GM03348 (cell line): ENCODE results near the gene SEBOX.

ENCODE experiments used
- DNase-seq: peaks from one replicate; pipeline ENCODE4 v3.0.0; 2012; ENCODE audit warnings: low spot score

Gene SEBOX, protein sequence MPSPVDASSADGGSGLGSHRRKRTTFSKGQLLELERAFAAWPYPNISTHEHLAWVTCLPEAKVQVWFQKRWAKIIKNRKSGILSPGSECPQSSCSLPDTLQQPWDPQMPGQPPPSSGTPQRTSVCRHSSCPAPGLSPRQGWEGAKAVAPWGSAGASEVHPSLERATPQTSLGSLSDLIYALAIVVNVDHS

DNA sequence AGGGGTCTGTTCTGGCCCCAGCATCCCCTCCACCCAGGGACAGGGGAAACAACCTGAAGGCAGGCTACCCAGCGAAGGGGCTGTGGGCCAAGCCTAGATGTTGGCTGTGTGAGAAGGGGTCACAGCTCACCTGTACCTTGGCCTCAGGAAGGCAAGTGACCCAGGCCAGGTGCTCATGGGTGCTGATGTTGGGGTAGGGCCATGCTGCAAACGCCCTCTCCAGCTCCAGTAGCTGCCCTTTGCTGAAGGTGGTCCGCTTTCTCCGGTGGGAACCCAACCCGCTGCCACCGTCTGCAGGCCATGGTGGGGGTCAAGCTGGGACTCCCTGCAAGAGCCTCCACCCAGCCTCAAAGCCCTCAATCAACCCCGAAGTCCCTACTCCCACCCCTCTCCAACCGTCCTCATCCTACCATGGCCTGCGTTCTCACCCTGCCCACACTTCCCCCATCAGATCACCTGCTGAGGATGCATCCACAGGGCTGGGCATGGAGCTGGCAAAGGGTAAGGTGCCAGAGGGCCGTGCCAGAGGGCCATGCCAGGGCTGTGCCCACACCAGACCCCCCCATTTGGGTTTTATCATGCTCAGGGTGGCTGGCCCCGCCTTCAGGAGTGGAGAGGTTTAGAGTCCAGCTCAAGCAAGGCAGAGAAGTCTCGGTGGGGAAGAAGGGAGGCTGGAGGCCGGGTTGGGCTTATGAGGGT, at the start of gene SEBOX:
TSS of gene SEBOX (minus strand) at position 535 of the 699 bp plus-strand sequence. CDS start at position 487, 48 bp downstream.
- DNase-seq, result no peak

GRCh38 chr17:28413804-28414203, 48.8 kb upstream of the SEBOX start:
- no peak for DNase-seq

GRCh38 chr17:28412099-28412498, 47.1 kb upstream of the SEBOX start:
- no peak for DNase-seq

- no peak for DNase-seq
Measured at GRCh38 chr17:28407974-28408306, 42.9 kb upstream of the SEBOX start.

DNA sequence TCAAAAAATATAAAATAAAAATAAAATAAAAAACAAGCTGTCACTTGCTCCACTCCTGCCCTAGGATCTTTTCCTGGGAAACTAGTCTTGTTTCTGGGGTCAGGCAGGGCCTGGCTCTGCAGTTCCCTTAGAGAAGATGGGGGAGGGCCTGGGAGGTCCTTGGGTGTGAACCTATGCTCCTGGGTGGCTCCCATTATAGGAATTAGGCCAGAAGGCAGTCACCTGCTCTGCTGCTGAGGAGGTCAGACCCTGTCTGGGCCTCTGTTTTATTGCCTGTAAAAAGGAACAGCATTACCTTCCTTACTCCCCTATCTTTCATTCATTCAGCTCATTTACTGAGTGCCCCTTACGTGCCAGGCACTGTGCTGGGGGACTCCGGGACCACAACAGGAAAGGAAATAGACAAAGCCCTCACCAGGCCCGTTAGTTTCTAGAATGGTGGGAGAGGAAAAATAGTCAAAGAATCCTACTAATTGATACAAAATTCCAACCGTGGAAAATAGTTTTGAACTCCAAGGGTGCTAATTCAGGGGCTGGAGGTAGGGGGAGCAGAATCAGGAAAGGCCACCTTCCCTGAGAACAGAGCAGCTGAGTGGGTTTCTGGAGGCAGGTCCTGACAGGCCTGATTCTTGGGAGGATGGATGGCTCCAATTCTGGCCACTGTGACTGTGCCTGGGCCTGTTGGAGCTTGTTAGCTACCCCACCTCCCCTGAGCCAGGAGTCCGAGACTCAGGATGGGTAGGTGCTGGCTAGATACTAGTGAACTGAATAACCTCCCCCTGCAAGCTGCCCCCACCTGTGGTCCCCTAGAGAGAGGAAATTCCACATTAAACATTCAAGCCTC, 42.4 kb upstream of the SEBOX start:
- DNase-seq, result no peak

DNA sequence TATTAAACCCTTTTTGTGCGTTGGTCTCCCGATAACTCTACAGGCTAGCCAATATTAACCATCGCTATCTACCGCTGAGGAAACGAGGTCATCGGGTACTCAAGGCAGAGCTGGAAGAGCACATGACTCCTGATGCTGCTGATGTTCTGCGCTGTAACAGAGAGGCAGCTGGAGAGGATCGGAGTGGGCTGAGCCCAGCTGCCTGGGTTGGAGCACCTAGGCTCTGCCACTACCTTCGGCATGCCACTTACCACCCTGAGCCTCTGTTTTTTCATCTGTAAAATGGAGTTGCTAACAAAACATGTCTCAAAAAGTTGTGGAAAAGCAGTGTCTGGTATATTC, 41.4 kb upstream of the SEBOX start:
- DNase-seq, result no peak

DNA sequence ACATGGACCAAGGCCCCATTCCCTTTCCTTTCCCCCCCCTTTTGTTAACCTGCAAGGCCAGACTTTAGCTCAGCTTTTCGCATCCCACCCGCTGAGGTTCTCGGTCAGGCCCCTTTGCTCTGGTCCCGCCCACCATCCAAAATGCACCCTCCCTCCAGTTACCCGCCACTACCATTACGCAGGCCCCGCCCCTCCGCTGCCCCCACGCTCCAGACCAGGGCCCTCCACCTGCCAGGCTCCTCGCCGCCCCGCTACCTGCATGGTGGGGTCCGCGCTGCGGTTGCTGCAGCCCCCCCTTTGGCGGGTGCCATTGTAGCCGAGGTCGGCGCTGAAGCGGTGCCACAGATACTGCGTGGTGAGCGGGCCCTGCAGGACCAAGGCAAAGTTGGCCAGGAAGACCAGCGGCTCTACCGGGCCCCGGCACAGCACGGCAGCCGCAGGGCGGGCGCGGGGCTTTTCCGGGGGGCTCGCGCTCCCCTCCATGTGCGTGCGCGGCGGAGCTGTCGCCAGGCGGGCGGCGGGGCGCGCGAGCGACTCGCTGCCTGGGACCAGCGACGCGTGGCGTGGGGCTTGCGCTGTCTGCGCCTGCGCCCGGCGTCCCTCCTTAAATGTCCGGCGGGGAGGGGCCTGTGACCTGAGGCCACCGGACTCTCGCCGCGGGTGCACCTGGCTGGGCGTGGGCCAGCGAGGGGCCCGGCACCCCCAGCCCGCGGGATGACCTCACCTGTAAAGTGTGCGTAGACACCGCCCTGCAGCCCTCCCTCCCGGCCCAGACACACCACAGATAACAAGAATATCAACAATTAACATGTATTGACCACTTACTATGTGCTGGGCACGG, 40.9 kb upstream of the SEBOX start, which contains the start of gene SLC46A1:
TSS of gene SLC46A1 (minus strand) at position 581 of the 841 bp plus-strand sequence. CDS start at position 483, 98 bp downstream.
- peak; percentile 81 for DNase-seq

- peak; percentile 54 for DNase-seq
Measured at GRCh38 chr17:28404812-28405570, 40.0 kb upstream of the SEBOX start.

GRCh38 chr17:28404461-28404811, 39.4 kb upstream of the SEBOX start:
- DNase-seq, result no peak

DNA sequence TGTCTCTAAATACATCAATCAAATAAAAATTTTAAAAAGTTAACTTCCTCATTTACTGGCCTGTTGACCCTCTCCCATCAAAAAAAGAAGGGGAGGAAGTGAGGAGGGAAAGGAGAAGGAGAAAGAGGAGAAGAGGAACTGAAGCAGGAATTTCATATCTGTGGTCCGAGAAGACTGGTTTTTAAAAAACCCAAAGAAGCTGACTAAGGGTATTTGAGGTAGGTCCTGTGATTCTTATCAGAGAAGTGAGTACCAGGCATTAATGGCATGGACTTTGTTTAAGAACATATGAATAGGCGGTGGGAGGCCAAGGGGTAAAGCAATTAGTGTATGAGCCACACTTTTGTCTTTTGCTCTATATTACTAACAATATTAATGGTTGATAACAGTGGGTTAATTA, 39.0 kb upstream of the SEBOX start:
- no peak for DNase-seq

DNA sequence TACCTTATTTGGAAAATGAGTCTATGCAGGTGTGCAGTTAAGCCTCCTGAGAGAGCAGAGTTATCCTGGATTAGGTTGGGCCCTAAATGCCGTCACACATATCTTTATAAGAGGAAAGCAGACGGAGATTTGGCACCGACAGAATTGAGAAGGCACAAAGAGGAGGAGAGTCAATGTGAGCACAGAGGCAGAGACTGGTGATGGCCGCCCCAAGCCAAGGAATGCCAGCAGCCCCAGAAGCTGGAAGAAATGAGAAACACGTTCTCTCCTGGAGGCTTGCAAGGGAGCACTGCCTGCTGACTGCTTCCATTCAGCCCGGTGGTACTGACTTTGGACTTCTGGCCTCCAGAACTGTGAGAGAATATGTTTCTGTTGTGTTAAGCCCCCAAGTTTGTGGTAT, 37.8 kb upstream of the SEBOX start:
- DNase-seq, result no peak

DNA sequence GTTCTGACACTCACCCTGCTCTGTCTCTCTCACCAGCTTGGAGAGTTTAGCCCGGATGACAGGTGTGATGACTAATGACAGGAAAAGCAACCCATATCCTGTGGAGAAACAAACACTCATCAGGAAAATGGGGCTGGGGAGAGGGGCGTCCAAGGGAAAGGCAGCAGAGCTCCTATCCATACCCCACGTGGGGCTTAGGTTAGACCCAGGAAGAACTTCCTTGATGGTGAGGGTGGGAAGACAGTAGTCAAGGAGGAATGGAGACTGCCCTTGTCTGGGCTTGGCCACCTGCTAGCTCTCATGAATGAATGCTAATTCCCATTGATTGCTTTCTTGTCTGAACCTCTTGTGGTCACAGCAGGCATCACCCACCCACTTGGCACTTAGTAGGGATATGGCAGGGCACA, 37.2 kb upstream of the SEBOX start:
- DNase-seq, result no peak

DNA sequence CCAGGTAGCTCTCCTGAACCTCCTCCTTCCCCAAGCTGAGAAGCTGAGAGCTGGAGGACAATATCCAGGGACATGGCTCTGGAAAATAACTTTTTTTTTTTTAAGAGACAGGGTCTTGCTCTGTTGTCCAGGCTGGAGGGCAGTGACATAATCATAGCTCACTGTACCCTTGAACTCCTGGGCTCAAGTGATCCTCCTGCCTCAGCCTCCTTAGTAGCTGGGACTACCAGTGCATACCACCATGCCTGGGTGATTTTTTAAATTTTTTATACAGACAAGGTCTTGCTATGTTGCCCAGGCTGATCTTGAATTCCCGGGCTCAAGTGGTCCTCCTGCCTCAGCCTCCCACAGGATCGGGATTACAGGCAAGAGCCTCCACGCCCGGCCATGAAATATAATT, 34.8 kb upstream of the SEBOX start:
- no peak for DNase-seq

DNA sequence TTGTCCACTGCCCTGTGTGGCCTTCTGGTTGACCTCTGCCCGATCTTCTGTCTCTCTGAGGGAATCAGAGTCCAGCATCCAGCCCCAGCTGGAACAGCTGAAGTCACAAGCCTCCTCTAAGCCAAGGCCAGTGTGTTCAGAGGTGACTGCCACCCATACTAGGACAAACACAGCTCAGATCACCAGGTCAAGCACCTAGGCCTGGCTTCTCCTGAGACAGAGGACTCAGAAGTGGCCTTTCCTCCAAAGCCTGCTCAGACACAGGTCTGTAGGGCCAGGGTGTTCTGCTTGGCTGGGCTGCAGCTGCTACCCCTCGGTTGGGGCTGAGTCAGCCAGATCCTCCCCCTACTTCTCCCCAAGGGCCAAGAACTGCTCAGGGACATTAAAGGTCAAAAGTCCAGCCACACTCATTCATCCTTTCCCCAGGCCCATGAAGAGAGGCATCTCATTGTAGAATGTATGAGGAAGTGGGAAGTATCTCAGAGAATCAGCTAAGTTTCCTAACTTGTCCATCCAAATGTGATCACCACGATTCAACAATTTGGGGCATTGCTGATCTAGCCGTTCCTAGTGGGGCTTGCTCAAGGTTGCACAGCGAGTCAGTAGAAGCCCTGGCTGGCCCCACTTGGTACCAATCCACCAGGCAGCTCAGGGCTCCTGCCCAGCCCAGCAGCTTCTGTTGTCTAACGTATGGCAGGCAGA, 33.4 kb upstream of the SEBOX start:
- no peak for DNase-seq

DNA sequence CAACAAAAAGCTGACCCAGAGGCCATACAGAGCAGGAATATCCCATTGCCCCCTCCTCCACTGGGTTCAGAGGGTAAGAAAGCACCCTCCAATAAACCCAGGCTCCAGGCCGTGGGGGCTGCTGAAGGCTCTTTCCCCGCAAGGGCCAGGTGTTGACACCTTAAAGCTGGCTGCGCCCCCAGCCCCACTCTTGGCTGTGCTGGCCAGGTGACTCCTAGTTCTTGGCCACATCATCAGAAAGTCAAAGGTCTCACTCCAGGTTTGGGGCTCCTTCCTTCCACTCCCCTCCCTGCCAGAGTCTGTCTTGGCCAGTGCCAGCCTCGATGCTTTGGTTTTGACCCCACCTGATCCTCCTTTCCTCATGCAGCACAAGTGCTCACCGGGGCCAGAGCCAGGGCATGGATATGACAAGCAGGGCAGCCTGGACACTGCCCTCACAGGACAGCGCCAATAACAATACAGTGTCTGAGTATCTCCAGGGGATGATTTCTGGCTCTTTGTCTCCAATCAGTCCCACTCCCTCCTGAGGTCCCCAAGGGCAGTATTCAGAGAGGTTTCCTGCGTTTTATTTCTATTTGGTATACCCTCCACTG, 32.8 kb upstream of the SEBOX start:
- DNase-seq, result no peak

DNA sequence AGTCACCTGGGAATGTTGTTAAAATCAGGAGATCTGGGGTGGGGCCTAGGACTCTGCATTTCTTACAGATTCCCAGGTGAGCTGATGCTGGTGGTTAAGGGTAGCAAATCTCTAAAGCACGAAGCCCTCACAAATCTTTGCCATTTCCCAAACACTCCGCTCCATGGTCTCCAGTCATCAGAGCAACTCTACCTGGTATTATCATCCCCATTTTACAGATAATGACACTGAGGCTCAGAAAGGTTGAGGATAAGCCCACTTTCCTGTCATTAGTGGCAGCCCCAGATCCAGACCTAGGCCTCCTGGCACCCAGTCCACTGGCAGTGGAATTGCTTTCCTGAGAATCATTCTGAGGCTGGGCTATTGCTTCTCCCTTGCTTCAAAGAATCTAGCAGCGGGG, 32.3 kb upstream of the SEBOX start:
- no peak for DNase-seq

GRCh38 chr17:28396635-28397239, 31.7 kb upstream of the SEBOX start:
- no peak for DNase-seq

DNA sequence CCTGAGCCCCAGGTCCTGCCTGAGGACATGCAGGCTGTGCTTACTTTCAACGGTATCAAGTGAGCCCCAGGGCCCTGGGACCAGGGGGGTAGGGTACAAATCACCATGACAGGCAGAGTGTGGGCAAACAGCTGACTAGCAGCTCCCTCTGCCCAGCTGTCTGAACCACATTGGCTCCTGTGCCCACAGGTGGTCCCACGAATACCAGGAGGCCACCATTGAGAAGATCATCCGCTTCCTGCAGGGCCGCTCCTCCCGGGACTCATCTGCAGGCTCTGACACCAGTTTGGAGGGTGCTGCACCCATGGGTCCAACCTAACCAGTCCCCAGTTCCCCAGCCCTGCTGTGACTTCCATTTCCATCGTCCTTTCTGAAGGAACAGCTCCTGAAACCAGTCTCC, 31.0 kb upstream of the SEBOX start:
- DNase-seq, result no peak

DNA sequence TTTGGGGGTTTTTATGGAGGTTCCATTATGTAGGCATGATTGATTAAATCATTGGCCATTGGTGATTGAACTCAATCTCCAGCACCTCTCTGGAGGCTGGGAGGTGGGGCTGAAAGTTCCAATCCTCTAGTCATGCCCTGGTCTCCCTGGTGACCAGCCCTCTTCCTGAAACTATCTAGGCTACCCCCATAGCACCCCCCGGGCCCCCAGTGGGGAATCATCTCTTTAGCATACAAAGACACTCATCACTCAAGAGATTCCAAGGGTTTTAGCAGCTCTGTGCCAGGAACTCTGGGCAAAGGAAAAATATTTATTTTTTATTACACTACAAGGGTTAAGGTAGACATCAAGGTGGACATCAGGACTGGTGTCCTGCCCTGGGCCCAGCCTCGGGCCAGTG, 30.4 kb upstream of the SEBOX start:
- no peak for DNase-seq
